Keratinocyte (primary cell): ENCODE results near the gene NLRP5. TPM values are rescaled to one million over a fixed set of nuclear protein-coding genes. Genes with fewer than 3 reads are reported as not detected.
"Not testable (repeated sequence)": the region's sequence is repeated elsewhere in the genome, so short reads cannot be mapped to it uniquely, and the experiment has no call there.

ENCODE experiments used
- DNase-seq: peaks from one replicate; pipeline ENCODE4 v3.0.0-alpha.2; 2011; ENCODE audit warnings: low read depth, missing footprints, low spot score
- FAIRE-seq: peaks from 2 replicates; lab custom pipeline; 2011; peaks lifted over from hg19 to GRCh38; lab: Jason Lieb, UNC
- H2AFZ ChIP-seq: 2 replicates; pipeline ENCODE4 v1.6.0; 2012; ENCODE audit warnings: low read length, control low read depth, inconsistent platforms; ENCODE audit not compliant: control insufficient read depth
- H3K27ac ChIP-seq: 2 replicates; pipeline ENCODE4 v1.5.1; 2011; ENCODE audit warnings: low read length; ENCODE audit not compliant: control insufficient read depth, insufficient read depth
- H3K27me3 ChIP-seq: 3 replicates; pipeline ENCODE4 v1.6.0; 2011; ENCODE audit warnings: low read length; ENCODE audit not compliant: control insufficient read depth, insufficient read depth; ENCODE audit errors: extremely low read depth
- H3K36me3 ChIP-seq, 2 experiments: 2 replicates in 1 of 2; 3 replicates in 1 of 2; pipeline ENCODE4 v1.5.1; 2011; ENCODE audit warnings: low read length in 2 of 2, mild to moderate bottlenecking in 1 of 2; ENCODE audit not compliant: control insufficient read depth in 2 of 2, insufficient read depth in 2 of 2; ENCODE audit errors: extremely low read depth in 1 of 2
- H3K4me1 ChIP-seq: 3 replicates; pipeline ENCODE4 v1.5.1; 2011; ENCODE audit warnings: low read length; ENCODE audit not compliant: control insufficient read depth, insufficient read depth; ENCODE audit errors: extremely low read depth
- H3K4me2 ChIP-seq: 3 replicates; pipeline ENCODE4 v1.6.0; 2011; ENCODE audit warnings: low read depth, low read length; ENCODE audit not compliant: control insufficient read depth, insufficient read depth; ENCODE audit errors: extremely low read depth
- H3K4me3 ChIP-seq, 3 experiments: fragments of 200-600 bp in 1 of 3; sonication (generic) in 1 of 3; 2 replicates in 2 of 3; 3 replicates in 1 of 3; pipeline ENCODE4 v1.5.1; 2011 to 2016; ENCODE audit warnings: low read length in 3 of 3, mild to moderate bottlenecking in 3 of 3, control low read depth in 2 of 3, inconsistent platforms in 1 of 3, low read depth in 1 of 3, mixed read lengths in 1 of 3, mixed run types in 1 of 3, moderate library complexity in 1 of 3; ENCODE audit not compliant: control insufficient read depth in 2 of 3, insufficient read depth in 2 of 3; ENCODE audit errors: extremely low read depth in 1 of 3
- H3K79me2 ChIP-seq: 2 replicates; pipeline ENCODE4 v1.6.0; 2012; ENCODE audit warnings: low read length; ENCODE audit not compliant: control insufficient read depth, insufficient read depth
- H3K9ac ChIP-seq: 3 replicates; pipeline ENCODE4 v1.6.0; 2011; ENCODE audit warnings: low read length; ENCODE audit not compliant: control insufficient read depth, insufficient read depth; ENCODE audit errors: extremely low read depth
- H3K9me1 ChIP-seq: 3 replicates; pipeline ENCODE4 v1.6.0; 2011; ENCODE audit warnings: low read length; ENCODE audit not compliant: control insufficient read depth, insufficient read depth; ENCODE audit errors: extremely low read depth
- H3K9me3 ChIP-seq: 2 replicates; pipeline ENCODE4 v1.5.1; 2012; ENCODE audit warnings: low read depth, low read length; ENCODE audit not compliant: control insufficient read depth
- H4K20me1 ChIP-seq: 3 replicates; pipeline ENCODE4 v1.6.0; 2011; ENCODE audit warnings: low read length; ENCODE audit not compliant: control insufficient read depth, insufficient read depth; ENCODE audit errors: extremely low read depth
- EZH2 ChIP-seq: IDR thresholded peaks from one replicate; pipeline ENCODE4 v1.6.1; 2012; ENCODE audit warnings: inconsistent platforms, mild to moderate bottlenecking, low read length, moderate library complexity
- dilution Hi-C: fragments of 300-500 bp; cut with MboI; formaldehyde crosslinking; loops from one replicate; pipeline ENCODE4 v1.7.0; 2020; ENCODE audit warnings: low sequenced_read_pairs; ENCODE audit not compliant: extremely low pct_ligation_motif_present
- polyA plus RNA-seq, 5 experiments: library from polyadenylated mRNA; depleted of rRNA in 3 of 5; stranded (reverse) in 3 of 5; stranded (forward) in 1 of 5; unstranded in 1 of 5; fragments of >200 nt; gene quantifications; 1 replicate in 1 of 5; 2 replicates in 3 of 5; 3 replicates in 1 of 5; pipeline versions ENCODE4 v1.2.1 to v1.2.3, GENCODE V29; 2011 to 2012; ENCODE audit warnings: missing spikeins in 2 of 5, low read depth in 1 of 5, low replicate concordance in 1 of 5
- TF ChIP-seq, protein P1 (sequence below), 3 experiments: IDR thresholded peaks in 1 of 3; conservative IDR thresholded peaks in 1 of 3; optimal IDR thresholded peaks in 1 of 3; 2 replicates in 2 of 3; 3 replicates in 1 of 3; pipeline versions ENCODE3 to v1.5.1; 2011; ENCODE audit warnings: low read length in 3 of 3, mild to moderate bottlenecking in 3 of 3, moderate library complexity in 2 of 3, control low read depth in 1 of 3, inconsistent platforms in 1 of 3; ENCODE audit not compliant: insufficient read depth in 2 of 3; ENCODE audit errors: extremely low read depth in 1 of 3

NLRP5 gene
- polyA plus RNA-seq, 1 donor (not counting 4 experiments of a cell fraction or from before 2014, with no cell fraction given): not detected

DNA sequence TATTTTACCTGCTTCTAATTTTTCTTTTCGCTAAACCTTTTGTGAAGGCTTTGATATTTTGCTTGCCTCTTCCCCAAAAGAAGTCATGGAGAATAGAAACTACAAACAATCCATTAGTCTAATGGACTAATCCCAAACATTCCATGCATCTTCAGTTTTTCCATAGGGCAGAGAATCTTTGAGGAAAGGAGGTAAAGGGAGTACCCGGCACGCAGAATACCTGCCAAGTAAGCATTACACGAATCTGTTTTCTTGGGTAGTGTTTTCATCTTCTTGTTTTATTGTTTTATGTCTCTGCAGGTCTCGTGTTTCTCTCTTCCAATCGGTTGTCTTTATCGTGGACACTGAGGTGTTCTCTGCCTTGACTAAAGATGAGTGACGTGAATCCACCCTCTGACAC lies 39.0 kb upstream of the NLRP5 start, which contains the start of gene NLRP8:
TSS of gene NLRP8 (plus strand) at position 301 of the 400 bp plus-strand sequence.
- Histone ChIP-seq H3K4me3 (no peak within 1 kb of the TSS), H3K9me3 (peaks cover 9% of the 10 kb centered on the region), H2AFZ (no peak within 1 kb of the TSS), H3K27ac (no peak within 1 kb of the TSS), H3K36me3 (no peaks in the 10 kb centered on the region), H3K9ac (no peak within 1 kb of the TSS), H4K20me1 (no peaks in the 10 kb centered on the region), H3K9me1 (no peaks in the 10 kb centered on the region), H3K79me2 (no peaks in the 10 kb centered on the region), H3K27me3 (no peaks in the 10 kb centered on the region), H3K4me1 (no peaks in the 10 kb centered on the region), H3K4me2 (no peak within 1 kb of the TSS)
- FAIRE-seq (no peak), DNase-seq (no peak)
- TF ChIP-seq, protein P1, sequence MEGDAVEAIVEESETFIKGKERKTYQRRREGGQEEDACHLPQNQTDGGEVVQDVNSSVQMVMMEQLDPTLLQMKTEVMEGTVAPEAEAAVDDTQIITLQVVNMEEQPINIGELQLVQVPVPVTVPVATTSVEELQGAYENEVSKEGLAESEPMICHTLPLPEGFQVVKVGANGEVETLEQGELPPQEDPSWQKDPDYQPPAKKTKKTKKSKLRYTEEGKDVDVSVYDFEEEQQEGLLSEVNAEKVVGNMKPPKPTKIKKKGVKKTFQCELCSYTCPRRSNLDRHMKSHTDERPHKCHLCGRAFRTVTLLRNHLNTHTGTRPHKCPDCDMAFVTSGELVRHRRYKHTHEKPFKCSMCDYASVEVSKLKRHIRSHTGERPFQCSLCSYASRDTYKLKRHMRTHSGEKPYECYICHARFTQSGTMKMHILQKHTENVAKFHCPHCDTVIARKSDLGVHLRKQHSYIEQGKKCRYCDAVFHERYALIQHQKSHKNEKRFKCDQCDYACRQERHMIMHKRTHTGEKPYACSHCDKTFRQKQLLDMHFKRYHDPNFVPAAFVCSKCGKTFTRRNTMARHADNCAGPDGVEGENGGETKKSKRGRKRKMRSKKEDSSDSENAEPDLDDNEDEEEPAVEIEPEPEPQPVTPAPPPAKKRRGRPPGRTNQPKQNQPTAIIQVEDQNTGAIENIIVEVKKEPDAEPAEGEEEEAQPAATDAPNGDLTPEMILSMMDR (optimal IDR thresholded peaks at IDR 0.05 in 1 of 3, IDR thresholded peaks at IDR 0.05 in 1 of 3, conservative IDR thresholded peaks at IDR 0.05 in 1 of 3; ENCODE audit: extremely low read depth in 1 of 3, insufficient read depth in 2 of 3, low read length in 3 of 3): no peak
- TF ChIP-seq EZH2: no peak
- dilution Hi-C loops: no loop called here

DNA sequence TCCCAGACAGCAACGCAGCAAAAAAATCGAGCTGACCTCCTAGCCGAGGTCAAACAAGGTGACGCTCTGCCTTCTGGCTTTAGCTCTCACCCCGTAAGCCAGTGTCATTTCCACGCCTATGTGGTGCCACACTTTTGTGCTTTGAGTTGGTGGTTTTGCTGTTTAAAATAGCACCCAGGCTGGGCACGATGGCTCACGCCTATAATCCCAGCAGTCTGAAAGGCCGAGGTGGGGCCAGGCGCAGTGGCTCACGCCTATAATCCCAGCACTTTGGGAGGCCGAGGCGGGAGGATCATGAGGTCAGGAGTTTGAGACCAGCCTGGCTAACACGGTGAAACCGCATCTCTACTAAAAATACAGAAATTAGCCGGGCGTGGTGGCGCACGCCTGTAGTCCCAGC lies 36.0 kb upstream of the NLRP5 start:
- H2AFZ ChIP-seq, FAIRE-seq, H3K4me3 ChIP-seq, H3K27ac ChIP-seq, H3K79me2 ChIP-seq, H3K4me1 ChIP-seq, H4K20me1 ChIP-seq, H3K9ac ChIP-seq, dilution Hi-C loops, H3K27me3 ChIP-seq, H3K9me1 ChIP-seq, DNase-seq, H3K36me3 ChIP-seq, H3K4me2 ChIP-seq: not testable (repeated sequence)
- peaks cover 11% of the 10 kb centered on the region for H3K9me3 ChIP-seq

DNA sequence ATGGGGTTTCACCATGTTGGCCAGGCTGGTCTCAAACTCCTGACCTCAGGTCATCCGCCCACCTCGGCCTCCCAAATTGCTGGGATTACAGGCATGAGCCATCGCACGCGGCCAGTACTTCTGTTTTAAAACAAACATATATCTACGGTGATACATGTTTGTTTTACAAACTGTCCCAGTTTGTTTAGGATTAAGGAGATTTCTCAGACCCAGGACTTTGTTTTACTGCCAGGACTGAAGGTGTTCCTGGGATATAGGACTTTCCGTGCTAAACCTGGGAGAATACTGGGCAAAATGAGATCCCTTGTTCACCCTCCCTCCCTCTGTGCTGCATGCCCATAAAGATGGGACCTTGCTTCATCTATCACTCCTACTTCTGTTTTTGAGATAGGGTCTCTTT lies 30.1 kb upstream of the NLRP5 start:
- peaks cover 6% of the 10 kb centered on the region for H3K9me3 ChIP-seq
- no peak overlapping the region for H3K9ac ChIP-seq
- TF ChIP-seq, protein P1 (optimal IDR thresholded peaks at IDR 0.05 in 1 of 3, IDR thresholded peaks at IDR 0.05 in 1 of 3, conservative IDR thresholded peaks at IDR 0.05 in 1 of 3; ENCODE audit: extremely low read depth in 1 of 3, insufficient read depth in 2 of 3, low read length in 3 of 3): no peak
- no peak for TF ChIP-seq EZH2
- no peaks in the 10 kb centered on the region for H4K20me1 ChIP-seq
- dilution Hi-C loops: no loop called here
- no peaks in the 10 kb centered on the region for H3K79me2 ChIP-seq
- no peaks in the 10 kb centered on the region for H3K4me1 ChIP-seq
- no peak for DNase-seq
- no peak overlapping the region for H3K27ac ChIP-seq
- no peak overlapping the region for H2AFZ ChIP-seq
- no peaks in the 10 kb centered on the region for H3K27me3 ChIP-seq
- H3K4me2 ChIP-seq: no peak overlapping the region
- FAIRE-seq: no peak
- H3K4me3 ChIP-seq: no peak overlapping the region
- no peaks in the 10 kb centered on the region for H3K9me1 ChIP-seq
- H3K36me3 ChIP-seq: no peaks in the 10 kb centered on the region
